AG09319 (cell line): ENCODE results near the gene SLC41A2.

Source experiments
- DNase-seq: peaks from one replicate; pipeline ENCODE4 v3.0.0-alpha.2; 2010; ENCODE audit warnings: low read depth; ENCODE audit errors: extremely low read depth
- CTCF ChIP-seq: IDR thresholded peaks from 2 replicates; pipeline ENCODE4 v1.5.1; 2011; ENCODE audit warnings: low read depth, mild to moderate bottlenecking, inconsistent platforms, low read length, moderate library complexity

SLC41A2 gene

GRCh38 chr12:104974626-104975290 lies 16.7 kb upstream of the SLC41A2 start:
- DNase-seq = no peak
- TF ChIP-seq CTCF = no peak

GRCh38 chr12:104973250-104973649 lies 15.2 kb upstream of the SLC41A2 start:
- no peak for TF ChIP-seq CTCF
- no peak for DNase-seq

DNA sequence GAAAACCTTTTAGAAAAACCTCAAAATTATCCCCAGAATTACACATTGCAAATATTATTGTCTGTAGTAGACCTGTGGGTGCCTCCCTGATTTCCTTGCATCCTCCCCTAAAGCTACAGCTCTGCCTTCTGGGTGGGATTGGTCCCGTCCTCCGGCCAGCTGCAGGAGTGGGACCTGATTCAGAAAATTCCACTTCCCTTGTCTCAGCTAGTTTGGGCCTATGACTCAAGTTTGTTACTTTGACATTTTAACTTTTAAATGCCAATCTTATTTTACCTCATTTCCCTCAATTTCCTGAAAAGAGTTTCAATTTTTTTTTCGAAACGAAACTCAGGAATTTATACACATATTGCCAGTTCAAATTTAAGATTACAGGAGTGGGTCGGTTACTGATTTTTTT lies 13.2 kb upstream of the SLC41A2 start:
- no peak for DNase-seq
- no peak for TF ChIP-seq CTCF

- DNase-seq = no peak
- no peak for TF ChIP-seq CTCF
These were observed 11.3 kb upstream of the SLC41A2 start for GRCh38 chr12:104969343-104969742.

DNA sequence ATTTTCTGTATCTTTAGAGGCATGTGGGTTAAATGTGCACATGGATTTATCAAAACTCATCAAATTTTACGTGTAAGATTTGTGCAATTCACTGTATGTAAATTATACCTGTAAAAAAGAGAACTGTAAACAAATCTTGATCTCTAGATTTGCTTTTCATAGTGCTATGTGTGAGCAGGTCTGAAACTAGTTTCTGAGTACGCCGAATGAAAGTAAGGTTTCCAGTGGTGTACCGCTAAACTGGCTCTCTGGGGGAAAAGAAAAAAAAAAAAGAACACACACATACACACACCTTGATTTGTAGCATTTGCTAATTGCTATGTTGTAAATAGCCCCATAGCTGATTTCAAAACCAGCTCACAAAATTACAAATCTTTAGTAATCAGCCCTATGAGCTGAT lies 8.6 kb upstream of the SLC41A2 start:
- TF ChIP-seq CTCF = no peak
- no peak for DNase-seq

- no peak for TF ChIP-seq CTCF
- no peak for DNase-seq
These were observed 6.7 kb upstream of the SLC41A2 start for GRCh38 chr12:104964856-104965205.

GRCh38 chr12:104964167-104964855 lies 6.2 kb upstream of the SLC41A2 start:
- TF ChIP-seq CTCF = no peak
- no peak for DNase-seq
